Nucleus accumbens (tissue), 56 donors: ENCODE data around the gene PAWR.
"Not testable (repeated sequence)": the region's sequence is repeated elsewhere in the genome, so short reads cannot be mapped to it uniquely, and the experiment has no call there.

Source experiments
- DNase-seq, 56 donors: peaks; one replicate each; lab custom pipeline; 2025; lab: John Stamatoyannopoulos, UW

Gene PAWR

GRCh38 chr12:79650440-79650839 lies 40.3 kb downstream of the PAWR start:
- DNase-seq = no peak

DNA sequence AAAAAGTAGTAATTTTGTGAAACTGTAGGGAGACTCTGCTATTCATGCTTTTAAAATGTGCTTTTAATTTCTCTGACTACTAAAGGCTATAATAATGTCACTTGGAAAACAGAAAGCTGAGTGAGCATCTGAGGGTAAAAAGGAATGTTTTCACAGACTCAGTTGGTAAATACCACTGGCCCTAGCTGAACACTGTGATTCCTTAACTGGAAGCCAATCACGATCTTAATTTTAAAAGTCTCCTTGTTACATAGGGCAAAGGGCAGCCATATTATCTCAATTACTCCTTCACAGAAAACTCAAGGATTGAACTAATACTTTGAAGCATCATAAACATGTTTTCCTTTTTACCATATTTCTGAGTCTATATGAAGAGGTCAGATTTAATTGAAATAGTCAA lies 41.9 kb downstream of the PAWR start:
- no peak for DNase-seq

DNA sequence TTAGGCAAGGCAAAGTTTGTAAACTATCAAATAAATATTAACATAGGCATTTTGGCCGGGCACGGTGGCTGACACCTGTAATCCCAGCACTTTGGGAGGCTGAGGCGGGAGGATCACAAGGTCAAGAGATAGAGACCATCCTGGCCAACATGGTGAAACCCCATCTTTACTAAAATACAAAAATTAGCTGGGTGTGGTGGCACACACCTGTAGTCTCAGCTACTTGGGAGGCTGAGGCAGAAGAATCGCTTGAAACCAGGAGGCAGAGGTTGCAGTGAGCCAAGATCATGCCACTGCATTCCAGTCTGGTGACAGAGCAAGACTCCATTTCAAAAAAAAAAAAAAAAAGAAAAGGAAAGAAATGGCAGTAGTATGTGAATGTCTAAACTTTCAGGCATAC lies 43.9 kb downstream of the PAWR start:
- not testable (repeated sequence) for DNase-seq

- DNase-seq = no peak
Measured at GRCh38 chr12:79645235-79645630, 45.5 kb downstream of the PAWR start.

- DNase-seq = no peak
Measured at GRCh38 chr12:79644274-79645234, 46.2 kb downstream of the PAWR start.

- DNase-seq = no peak
Measured at GRCh38 chr12:79643821-79644220, 46.9 kb downstream of the PAWR start.

DNA sequence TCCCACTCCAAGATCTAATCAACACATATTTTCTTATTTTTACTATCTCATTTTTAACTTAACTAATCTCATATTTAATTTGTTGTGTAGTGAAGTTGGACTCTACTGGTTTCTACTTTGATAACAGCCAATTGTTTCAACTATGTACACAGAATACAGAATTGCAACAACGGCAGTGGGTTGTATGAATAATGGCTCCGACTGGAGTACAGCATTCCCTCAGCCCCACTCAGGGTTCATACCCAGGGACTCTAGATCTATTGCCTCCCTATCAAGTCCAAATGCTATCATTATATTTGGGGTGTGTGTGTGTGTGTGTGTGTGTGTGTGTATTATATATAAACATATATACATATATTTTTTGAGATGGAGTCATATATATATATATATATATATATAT lies 52.3 kb downstream of the PAWR start:
- DNase-seq = no peak

- DNase-seq = no peak
Measured at GRCh38 chr12:79637093-79637492, 53.7 kb downstream of the PAWR start.

DNA sequence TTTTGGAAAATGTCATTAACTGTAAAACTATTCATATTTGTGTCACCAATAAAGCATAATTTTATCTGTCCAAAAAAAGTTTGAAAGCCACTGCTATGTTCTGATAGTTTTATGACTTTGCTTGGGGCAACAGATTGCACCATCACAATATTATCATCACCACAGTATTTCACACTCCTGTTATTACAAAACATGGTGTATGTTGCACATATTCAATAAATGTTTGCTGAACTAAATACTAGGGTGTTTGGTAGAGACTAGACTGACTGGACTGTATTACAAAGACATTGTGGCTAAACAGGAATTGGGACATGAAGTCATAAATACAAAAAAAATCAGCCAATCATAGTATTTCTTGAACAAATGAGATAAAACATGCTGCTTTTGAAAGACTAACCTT lies 55.1 kb downstream of the PAWR start:
- DNase-seq = no peak

DNA sequence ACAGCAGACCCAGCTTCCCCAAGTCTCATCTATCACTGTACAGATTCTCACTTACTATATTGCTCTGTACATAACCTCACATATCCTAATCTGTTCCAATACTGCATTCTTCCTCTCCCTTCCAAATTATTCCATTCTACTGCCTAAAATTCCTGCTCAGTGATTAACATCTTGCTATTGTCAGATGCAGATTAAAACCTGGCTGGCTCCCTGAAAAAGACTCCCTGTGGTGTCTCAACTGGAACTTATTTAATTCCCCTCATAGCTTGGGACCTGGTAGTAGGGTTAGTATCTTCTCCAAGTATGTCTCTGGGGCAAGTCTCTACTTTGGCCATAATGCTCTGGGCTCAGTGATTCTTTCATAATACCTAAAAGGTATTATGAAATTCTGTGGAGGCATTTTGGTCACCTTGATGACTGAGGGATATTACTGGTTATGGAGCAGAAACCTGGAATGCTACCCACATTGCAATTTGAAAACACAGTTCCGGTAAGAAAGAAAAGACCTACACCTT lies 55.8 kb downstream of the PAWR start:
- no peak for DNase-seq

DNA sequence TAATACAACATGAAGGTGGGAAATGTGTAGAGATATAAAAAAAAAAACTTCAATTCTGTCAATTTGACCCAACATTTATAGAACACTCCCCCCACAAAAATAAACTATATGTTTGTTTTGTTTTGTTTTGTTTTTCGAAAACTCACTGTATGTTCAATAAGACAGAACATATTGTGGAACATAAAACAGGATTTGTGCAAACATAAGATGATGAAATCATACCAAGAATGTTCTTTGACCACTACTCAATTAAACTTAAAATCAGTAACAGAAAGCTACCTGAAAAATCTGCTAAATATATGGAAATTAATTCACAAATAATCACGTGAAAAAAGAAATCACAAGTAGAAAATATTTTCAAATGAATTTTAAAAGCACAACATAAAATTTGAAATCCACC lies 61.2 kb downstream of the PAWR start:
- DNase-seq = no peak

- not testable (repeated sequence) for DNase-seq
Measured at GRCh38 chr12:79626735-79627134, 64.0 kb downstream of the PAWR start.

- DNase-seq = no peak
Measured at GRCh38 chr12:79624378-79624777, 66.4 kb downstream of the PAWR start.

DNA sequence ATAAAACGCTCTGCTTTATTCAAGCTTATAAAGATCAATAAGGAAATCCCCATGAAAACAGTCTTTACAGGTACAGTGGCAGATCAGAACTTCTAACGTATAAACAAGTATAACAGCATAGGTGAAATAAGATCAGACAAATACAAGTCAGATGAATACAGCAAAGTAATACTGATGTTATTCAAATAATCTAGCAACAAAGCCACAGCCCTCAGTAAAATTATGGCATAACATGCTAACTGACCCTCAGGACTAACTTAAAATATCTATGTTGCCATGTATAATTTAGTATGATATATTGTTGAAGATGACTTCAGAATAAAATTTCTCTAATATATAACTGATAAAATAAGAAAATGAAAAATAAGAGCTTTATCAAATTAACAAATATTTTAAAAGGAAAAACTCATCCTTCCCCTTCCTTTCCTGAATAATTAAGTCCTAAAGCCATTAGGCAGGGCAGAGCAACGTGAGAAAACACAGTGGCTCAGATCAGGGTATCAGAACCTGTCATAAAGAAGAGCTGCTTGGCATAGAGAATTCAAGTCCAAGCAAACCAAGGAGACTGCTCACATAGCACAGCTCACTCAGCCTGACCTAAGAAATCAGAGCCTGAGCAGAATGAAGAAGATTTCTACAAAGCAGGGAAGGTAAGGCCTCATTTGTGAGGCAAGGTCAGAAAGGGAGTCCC lies 70.7 kb downstream of the PAWR start:
- no peak for DNase-seq

GRCh38 chr12:79618848-79619404 lies 71.8 kb downstream of the PAWR start:
- DNase-seq = no peak

- no peak for DNase-seq
Measured at GRCh38 chr12:79617696-79618095, 73.1 kb downstream of the PAWR start.

DNA sequence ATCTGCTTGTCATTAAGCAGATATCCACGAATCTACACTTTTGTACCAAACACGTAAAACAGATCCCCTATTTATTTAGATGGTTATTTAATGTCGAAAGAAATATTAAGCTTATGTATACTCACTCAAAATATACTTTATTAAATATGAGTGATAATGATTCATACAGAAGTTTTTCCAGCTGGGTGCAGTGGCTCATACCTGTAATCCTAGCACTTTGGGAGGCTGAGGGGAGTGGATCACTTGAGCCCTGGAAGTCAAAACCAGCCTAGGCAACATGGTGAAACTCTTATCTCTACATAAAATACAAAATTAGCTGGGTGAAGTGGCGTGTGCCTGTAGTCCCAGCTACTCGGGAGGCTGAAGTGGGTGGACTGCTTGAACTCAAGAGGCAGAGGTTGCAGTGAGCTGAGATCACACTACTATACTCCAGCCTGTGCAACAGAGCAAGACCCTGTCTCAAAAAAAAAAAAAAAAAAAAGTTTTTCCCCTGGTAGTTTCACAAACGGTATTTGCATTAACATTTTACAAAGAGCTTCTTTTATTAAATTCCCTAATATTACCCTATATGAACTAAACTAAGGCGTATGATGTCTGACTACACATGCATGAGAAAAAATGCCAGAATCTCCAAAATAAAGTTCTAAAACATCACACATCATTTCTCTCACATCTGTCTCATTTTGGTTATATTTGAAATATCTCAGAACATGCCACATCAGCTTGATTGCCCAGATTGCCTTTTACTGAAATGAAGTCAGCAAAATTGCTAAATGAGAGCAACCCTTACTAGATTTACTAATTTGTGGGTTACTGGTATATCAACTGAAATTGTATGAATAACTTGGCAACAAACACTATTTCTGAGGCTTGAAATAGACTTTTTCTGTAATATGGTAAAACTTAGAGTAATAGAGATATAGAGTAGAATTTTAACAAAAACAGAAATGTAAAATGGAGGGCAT lies 74.9 kb downstream of the PAWR start:
- DNase-seq = no peak

- DNase-seq = no peak
Measured at GRCh38 chr12:79614730-79615129, 76.0 kb downstream of the PAWR start.

DNA sequence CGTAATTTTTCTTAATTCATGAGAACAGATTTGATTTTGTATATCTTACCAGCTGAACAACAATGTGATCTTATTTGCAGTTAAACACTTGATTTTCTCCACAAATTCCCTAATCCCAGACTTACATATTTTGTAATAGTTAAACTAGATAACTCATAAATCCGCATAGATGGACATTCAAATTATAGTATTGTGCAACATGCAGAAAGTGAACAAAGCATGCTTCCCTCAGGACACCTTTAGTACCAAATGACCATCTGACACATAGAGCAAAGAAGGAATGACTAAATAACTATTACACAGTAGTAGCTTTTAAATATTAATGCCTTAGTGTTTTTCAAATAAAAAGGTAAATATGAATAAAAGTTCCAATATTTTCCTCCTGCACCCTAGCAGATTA lies 88.9 kb downstream of the PAWR start:
- no peak for DNase-seq

- no peak for DNase-seq
Measured at GRCh38 chr12:79597910-79598309, 92.9 kb downstream of the PAWR start.
